Endodermal cell (in vitro differentiated cells): ENCODE data around the gene SH2B3. TPM values are rescaled to one million over a fixed set of nuclear protein-coding genes. Genes with fewer than 3 reads are reported as not detected.

Experiments used
- DNase-seq: peaks from one replicate; pipeline ENCODE4 v3.0.0-alpha.2; 2017
- H3K27ac ChIP-seq: 2 replicates; pipeline ENCODE4 v1.5.1; 2013; ENCODE audit warnings: mild to moderate bottlenecking, low read depth, low read length, moderate library complexity
- H3K27me3 ChIP-seq: 2 replicates; pipeline ENCODE4 v1.6.1; 2013; ENCODE audit warnings: mild to moderate bottlenecking, low read length, moderate library complexity; ENCODE audit not compliant: insufficient read depth, control insufficient read depth, poor library complexity, severe bottlenecking
- H3K36me3 ChIP-seq: 2 replicates; pipeline ENCODE4 v1.7.0; 2013; ENCODE audit warnings: mild to moderate bottlenecking, low read length, moderate library complexity; ENCODE audit not compliant: control insufficient read depth, insufficient read depth
- H3K4me1 ChIP-seq: one replicate; pipeline ENCODE4 v1.7.0; 2013; ENCODE audit warnings: low read length; ENCODE audit not compliant: control insufficient read depth, insufficient read depth
- H3K4me3 ChIP-seq: 2 replicates; pipeline ENCODE4 v1.5.1; 2013; ENCODE audit warnings: mild to moderate bottlenecking, low read length, moderate library complexity
- H3K9ac ChIP-seq: 2 replicates; pipeline ENCODE4 v1.6.1; 2013; ENCODE audit warnings: mild to moderate bottlenecking, low read length, moderate library complexity; ENCODE audit not compliant: poor library complexity, severe bottlenecking; ENCODE audit errors: extremely low read depth
- H3K9me3 ChIP-seq: 2 replicates; pipeline ENCODE4 v1.6.1; 2013; ENCODE audit warnings: mild to moderate bottlenecking, low read length, moderate library complexity; ENCODE audit not compliant: control insufficient read depth
- H3K27ac Mint-ChIP-seq: 2 replicates; pipeline ENCODE4 v1.8.0; 2020; ENCODE audit warnings: mixed read lengths
- H3K27me3 Mint-ChIP-seq: 2 replicates; pipeline ENCODE4 v1.8.0; 2021; ENCODE audit warnings: mild to moderate bottlenecking, mixed read lengths; ENCODE audit not compliant: insufficient read depth
- H3K36me3 Mint-ChIP-seq: 2 replicates; pipeline ENCODE4 v1.8.0; 2020; ENCODE audit warnings: low read depth, mixed read lengths
- H3K4me1 Mint-ChIP-seq: 2 replicates; pipeline ENCODE4 v1.8.0; 2020; ENCODE audit warnings: mixed read lengths
- H3K4me3 Mint-ChIP-seq: 2 replicates; pipeline ENCODE4 v1.8.0; 2020; ENCODE audit warnings: mild to moderate bottlenecking, moderate library complexity, mixed read lengths
- H3K9me3 Mint-ChIP-seq: 2 replicates; pipeline ENCODE4 v1.8.0; 2020; ENCODE audit warnings: mild to moderate bottlenecking, mixed read lengths
- WGBS, 2 experiments: methylation state at CpG; one replicate each; pipeline versions ENCODE4 v1.1.5 to v1.1.7; 2013; ENCODE audit warnings: missing lambda C conversion rate in 2 of 2, mixed read lengths in 1 of 2; ENCODE audit not compliant: insufficient coverage in 1 of 2, insufficient read length in 1 of 2; 5-methylcytosine and 5-hydroxymethylcytosine counted together
- total RNA-seq, 2 donors: library from RNA; stranded (reverse); fragmentation: NEBNext Ultra II Directional in 1 of 2; extraction: Animal tissue kit (Norgen Biotek cat#: 25700) in 1 of 2; gene quantifications; 2 replicates in 1 of 2; 3 replicates in 1 of 2; pipeline ENCODE4 v1.2.1, GENCODE V29; 2021
- TF ChIP-seq, protein P1 (sequence below): fragments of 200-600 bp; sonication (generic); conservative IDR thresholded peaks from 2 replicates; pipeline ENCODE4 v1.5.0; 2021; ENCODE audit warnings: antibody characterized with exemption, mild to moderate bottlenecking

The SH2B3 gene
- total RNA-seq, 2 donors from 2014 or later, result 6.8 to 6.9 TPM

DNA sequence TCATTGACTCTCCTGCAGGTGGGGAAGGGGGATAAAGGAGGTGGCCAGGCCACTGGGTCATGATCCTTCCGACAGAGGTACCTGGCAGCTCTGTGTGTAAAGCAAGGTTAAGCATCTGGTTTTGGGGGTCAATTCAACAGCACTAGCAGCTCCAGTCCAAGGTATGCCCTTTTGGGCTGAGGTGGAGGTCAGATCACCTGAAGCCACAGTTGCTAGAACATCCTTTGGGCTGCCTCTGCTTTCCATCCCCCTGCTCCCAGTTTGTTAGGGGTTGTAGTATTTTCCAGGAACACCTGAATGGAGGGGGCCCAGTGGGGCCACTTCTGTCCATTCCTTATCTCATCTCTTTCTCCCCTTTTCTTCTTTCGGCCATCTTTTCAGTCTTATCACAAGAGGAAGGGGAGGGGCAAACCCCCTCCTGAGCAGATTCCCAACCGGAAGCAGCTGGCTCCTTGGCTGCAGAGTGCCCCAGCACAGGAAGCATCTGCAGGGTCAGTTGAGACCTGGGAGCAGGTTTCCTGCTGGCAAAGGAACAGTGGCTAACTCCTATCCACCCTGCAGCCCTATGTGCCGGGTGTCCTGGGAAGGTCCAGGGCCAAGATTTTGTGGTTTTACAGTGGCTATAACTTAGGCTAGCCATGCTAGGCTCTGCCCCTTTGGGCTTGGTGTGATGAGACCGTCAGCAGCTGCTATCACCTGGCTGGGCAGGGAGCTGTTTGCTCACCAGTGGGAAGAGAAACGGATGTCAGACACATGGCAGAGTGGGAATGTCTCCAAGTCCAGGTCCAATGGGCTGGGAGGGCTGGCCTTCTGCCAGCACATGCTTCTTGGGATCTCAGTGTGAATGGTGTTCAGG lies 40.2 kb downstream of the SH2B3 start:
- H3K4me1 Mint-ChIP-seq, result peaks cover 16% of the 10 kb centered on the region
- Histone ChIP-seq H3K4me3 (no peak overlapping the region), H3K4me1 (peaks cover 4% of the 10 kb centered on the region), H3K36me3 (peaks cover 52% of the 10 kb centered on the region), H3K27me3 (no peaks in the 10 kb centered on the region), H3K9ac (no peak overlapping the region), H3K27ac (peak overlapping the region; percentile 44), H3K9me3 (no peaks in the 10 kb centered on the region)
- H3K36me3 Mint-ChIP-seq, result peaks cover 77% of the 10 kb centered on the region
- H3K27me3 Mint-ChIP-seq, result no peaks in the 10 kb centered on the region
- peak overlapping the region; percentile 86 for H3K27ac Mint-ChIP-seq
- WGBS, 2 experiments, result 81 to 86% methylated on average over 4 to 6 of the region's 6 CpGs
- no peaks in the 10 kb centered on the region for H3K9me3 Mint-ChIP-seq
- H3K4me3 Mint-ChIP-seq, result no peak overlapping the region
- peak; percentile 86 for DNase-seq
- TF ChIP-seq, protein P1, sequence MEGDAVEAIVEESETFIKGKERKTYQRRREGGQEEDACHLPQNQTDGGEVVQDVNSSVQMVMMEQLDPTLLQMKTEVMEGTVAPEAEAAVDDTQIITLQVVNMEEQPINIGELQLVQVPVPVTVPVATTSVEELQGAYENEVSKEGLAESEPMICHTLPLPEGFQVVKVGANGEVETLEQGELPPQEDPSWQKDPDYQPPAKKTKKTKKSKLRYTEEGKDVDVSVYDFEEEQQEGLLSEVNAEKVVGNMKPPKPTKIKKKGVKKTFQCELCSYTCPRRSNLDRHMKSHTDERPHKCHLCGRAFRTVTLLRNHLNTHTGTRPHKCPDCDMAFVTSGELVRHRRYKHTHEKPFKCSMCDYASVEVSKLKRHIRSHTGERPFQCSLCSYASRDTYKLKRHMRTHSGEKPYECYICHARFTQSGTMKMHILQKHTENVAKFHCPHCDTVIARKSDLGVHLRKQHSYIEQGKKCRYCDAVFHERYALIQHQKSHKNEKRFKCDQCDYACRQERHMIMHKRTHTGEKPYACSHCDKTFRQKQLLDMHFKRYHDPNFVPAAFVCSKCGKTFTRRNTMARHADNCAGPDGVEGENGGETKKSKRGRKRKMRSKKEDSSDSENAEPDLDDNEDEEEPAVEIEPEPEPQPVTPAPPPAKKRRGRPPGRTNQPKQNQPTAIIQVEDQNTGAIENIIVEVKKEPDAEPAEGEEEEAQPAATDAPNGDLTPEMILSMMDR, result no peak

DNA sequence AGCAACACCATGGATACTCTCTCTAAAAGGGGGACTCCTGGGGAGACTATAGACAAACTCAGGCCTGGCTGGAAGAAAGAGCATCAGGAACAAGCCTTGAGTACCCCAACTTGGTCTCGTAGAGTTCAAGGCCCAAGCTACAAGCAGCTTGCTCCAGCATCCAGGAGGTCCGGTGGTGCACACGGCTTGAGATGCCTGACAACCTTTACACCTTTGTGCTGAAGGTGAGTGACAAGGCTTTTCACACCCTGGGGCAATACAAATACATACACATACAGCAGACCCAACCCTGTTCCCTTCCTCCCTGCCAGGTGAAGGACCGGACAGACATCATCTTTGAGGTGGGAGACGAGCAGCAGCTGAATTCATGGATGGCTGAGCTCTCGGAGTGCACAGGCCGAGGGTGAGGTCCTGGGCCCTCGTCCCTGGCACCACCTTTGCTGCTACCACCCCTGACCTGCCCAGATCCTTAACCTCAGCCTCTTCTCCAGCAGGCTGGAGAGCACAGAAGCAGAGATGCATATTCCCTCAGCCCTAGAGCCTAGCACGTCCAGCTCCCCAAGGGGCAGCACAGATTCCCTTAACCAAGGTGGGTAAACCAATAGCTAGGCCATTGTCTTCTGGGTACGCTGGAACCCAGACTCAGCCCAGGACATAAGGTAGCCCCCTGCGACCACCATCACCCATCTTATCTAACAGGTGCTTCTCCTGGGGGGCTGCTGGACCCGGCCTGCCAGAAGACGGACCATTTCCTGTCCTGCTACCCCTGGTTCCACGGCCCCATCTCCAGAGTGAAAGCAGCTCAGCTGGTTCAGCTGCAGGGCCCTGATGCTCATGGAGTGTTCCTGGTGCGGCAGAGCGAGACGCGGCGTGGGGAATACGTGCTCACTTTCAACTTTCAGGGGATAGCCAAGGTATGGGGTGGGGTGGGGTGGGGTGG lies 41.2 kb downstream of the SH2B3 start:
- H3K4me3 Mint-ChIP-seq, result no peak overlapping the region
- H3K36me3 ChIP-seq, result peaks cover 62% of the 10 kb centered on the region
- TF ChIP-seq, protein P1, result no peak

GRCh38 chr12:111447571-111448265 lies 42.0 kb downstream of the SH2B3 start:
- no peak overlapping the region for H3K4me3 ChIP-seq
- peaks cover 75% of the 10 kb centered on the region for H3K36me3 Mint-ChIP-seq
- peaks cover 4% of the 10 kb centered on the region for H3K4me1 ChIP-seq
- no peak overlapping the region for H3K9ac ChIP-seq
- no peaks in the 10 kb centered on the region for H3K9me3 ChIP-seq
- peak overlapping the region; percentile 84 for H3K27ac Mint-ChIP-seq
- 94 to 97% methylated on average over 26 to 28 of the region's 28 CpGs for WGBS, 2 experiments
- no peaks in the 10 kb centered on the region for H3K27me3 Mint-ChIP-seq
- no peaks in the 10 kb centered on the region for H3K27me3 ChIP-seq
- no peaks in the 10 kb centered on the region for H3K9me3 Mint-ChIP-seq
- DNase-seq, result peak; percentile 67
- H3K27ac ChIP-seq, result no peak overlapping the region
- H3K36me3 ChIP-seq, result peaks cover 62% of the 10 kb centered on the region
- TF ChIP-seq, protein P1, result no peak
- peaks cover 16% of the 10 kb centered on the region for H3K4me1 Mint-ChIP-seq
- no peak overlapping the region for H3K4me3 Mint-ChIP-seq

More for the DNA sequence above, 41.2 kb downstream of the SH2B3 start:
- DNase-seq, result peak; percentile 47
- H3K4me3 ChIP-seq, result no peak overlapping the region
- H3K9ac ChIP-seq, result no peak overlapping the region
- Mint-ChIP-seq H3K36me3 (peaks cover 76% of the 10 kb centered on the region), H3K9me3 (no peaks in the 10 kb centered on the region), H3K4me1 (peaks cover 16% of the 10 kb centered on the region), H3K27ac (peak overlapping the region; percentile 86), H3K27me3 (no peaks in the 10 kb centered on the region)
- peaks cover 4% of the 10 kb centered on the region for H3K4me1 ChIP-seq
- H3K27me3 ChIP-seq, result no peaks in the 10 kb centered on the region
- 95 to 100% methylated on average over 4 to 20 of the region's 20 CpGs for WGBS, 2 experiments
- no peak overlapping the region for H3K27ac ChIP-seq
- no peaks in the 10 kb centered on the region for H3K9me3 ChIP-seq
